ENCODE measurements around the gene RFXANK. TPM values are rescaled to one million over a fixed set of nuclear protein-coding genes. Genes with fewer than 3 reads are reported as not detected.
"Not testable (repeated sequence)": the region's sequence is repeated elsewhere in the genome, so short reads cannot be mapped to it uniquely, and the experiment has no call there.

RFXANK gene
- polyA plus RNA-seq (2013, experiment 1 of 2) = 47.3 TPM
- 54.1 TPM for polyA plus RNA-seq (2013, experiment 2 of 2)

- H3K4me3 ChIP-seq (ENCODE audit: low read length) = peak within 1 kb of the TSS; percentile 85
Observed at GRCh38 chr19:19192078-19192882, at the start of gene RFXANK, which contains the start of gene BORCS8. RFXANK (plus strand) TSS chr19:19192258; CDS start chr19:19193947, 1,689 bp downstream. BORCS8 (minus strand) TSS chr19:19192152; CDS start chr19:19192117, 35 bp downstream.

GRCh38 chr19:19142347-19142746 is 49.7 kb upstream of the RFXANK start:
- H3K9me3 ChIP-seq (ENCODE audit: insufficient read depth, low read depth, low read length) = no peaks in the 10 kb centered on the region
- WGBS = 92% methylated on average over 12 of the region's 12 CpGs
- H3K9ac ChIP-seq (ENCODE audit: low read depth, low read length) = no peak overlapping the region
- H3K27me3 ChIP-seq (ENCODE audit: insufficient read depth, low read length) = peaks cover 5% of the 10 kb centered on the region
- H3K36me3 ChIP-seq (ENCODE audit: insufficient read depth, low read length) = no peaks in the 10 kb centered on the region
- 0 out of 2 replicates have a peak, but pooled peaks cover 3% of the 10 kb centered on the region for H3K4me1 ChIP-seq (ENCODE audit: insufficient read depth, low read length)
- H3K4me3 ChIP-seq (ENCODE audit: low read length) = no peak overlapping the region
- no peak overlapping the region for H3K27ac ChIP-seq (ENCODE audit: low read depth, low read length)

More at GRCh38 chr19:19192078-19192882, at the start of gene RFXANK, which contains the start of gene BORCS8:
- Histone ChIP-seq H3K27me3 (ENCODE audit: insufficient read depth, low read length) (no peaks in the 10 kb centered on the region), H3K36me3 (ENCODE audit: insufficient read depth, low read length) (peaks cover 17% of the 10 kb centered on the region), H3K27ac (ENCODE audit: low read depth, low read length) (peak within 1 kb of the TSS; percentile 96), H3K9me3 (ENCODE audit: insufficient read depth, low read depth, low read length) (no peaks in the 10 kb centered on the region), H3K9ac (ENCODE audit: low read depth, low read length) (peak within 1 kb of the TSS; percentile 88), H3K4me1 (ENCODE audit: insufficient read depth, low read length) (no peaks in the 10 kb centered on the region)
- WGBS = under 1% methylated on average over 49 of the region's 53 CpGs

GRCh38 chr19:19145281-19145680 is 46.8 kb upstream of the RFXANK start:
- H3K9ac ChIP-seq (ENCODE audit: low read depth, low read length) = no peak overlapping the region
- no peaks in the 10 kb centered on the region for H3K4me1 ChIP-seq (ENCODE audit: insufficient read depth, low read length)
- H3K27me3 ChIP-seq (ENCODE audit: insufficient read depth, low read length) = no peaks in the 10 kb centered on the region; the same call in 1 of the 2 replicates
- H3K36me3 ChIP-seq (ENCODE audit: insufficient read depth, low read length) = no peaks in the 10 kb centered on the region
- no peaks in the 10 kb centered on the region for H3K9me3 ChIP-seq (ENCODE audit: insufficient read depth, low read depth, low read length)
- no peak overlapping the region for H3K4me3 ChIP-seq (ENCODE audit: low read length)
- no peak overlapping the region for H3K27ac ChIP-seq (ENCODE audit: low read depth, low read length)
- WGBS = 93% methylated on average over 17 of the region's 17 CpGs

GRCh38 chr19:19145684-19146608 is 46.1 kb upstream of the RFXANK start:
- Histone ChIP-seq H3K4me3 (ENCODE audit: low read length) (no peak overlapping the region; the same call in 1 of the 2 replicates), H3K9ac (ENCODE audit: low read depth, low read length) (no peak overlapping the region), H3K4me1 (ENCODE audit: insufficient read depth, low read length) (no peaks in the 10 kb centered on the region), H3K27me3 (ENCODE audit: insufficient read depth, low read length) (no peaks in the 10 kb centered on the region; the same call in 1 of the 2 replicates), H3K27ac (ENCODE audit: low read depth, low read length) (no peak overlapping the region), H3K9me3 (ENCODE audit: insufficient read depth, low read depth, low read length) (no peaks in the 10 kb centered on the region), H3K36me3 (ENCODE audit: insufficient read depth, low read length) (no peaks in the 10 kb centered on the region)
- WGBS = 51% methylated on average over 47 of the region's 47 CpGs

- no peak overlapping the region for H3K9ac ChIP-seq (ENCODE audit: low read depth, low read length)
- H3K27ac ChIP-seq (ENCODE audit: low read depth, low read length) = no peak overlapping the region
- WGBS = 94% methylated on average over 7 of the region's 7 CpGs
Observed at GRCh38 chr19:19146865-19147264, 45.2 kb upstream of the RFXANK start.

GRCh38 chr19:19147344-19147743 is 44.7 kb upstream of the RFXANK start:
- Histone ChIP-seq H3K36me3 (ENCODE audit: insufficient read depth, low read length) (no peaks in the 10 kb centered on the region), H3K4me1 (ENCODE audit: insufficient read depth, low read length) (no peaks in the 10 kb centered on the region), H3K4me3 (ENCODE audit: low read length) (no peak overlapping the region), H3K9me3 (ENCODE audit: insufficient read depth, low read depth, low read length) (no peaks in the 10 kb centered on the region), H3K9ac (ENCODE audit: low read depth, low read length) (no peak overlapping the region), H3K27me3 (ENCODE audit: insufficient read depth, low read length) (no peaks in the 10 kb centered on the region; the same call in 1 of the 2 replicates), H3K27ac (ENCODE audit: low read depth, low read length) (no peak overlapping the region)
- WGBS = 87% methylated on average over 5 of the region's 5 CpGs

More at GRCh38 chr19:19146865-19147264, 45.2 kb upstream of the RFXANK start:
- no peaks in the 10 kb centered on the region for H3K9me3 ChIP-seq (ENCODE audit: insufficient read depth, low read depth, low read length)
- H3K36me3 ChIP-seq (ENCODE audit: insufficient read depth, low read length) = no peaks in the 10 kb centered on the region
- no peak overlapping the region for H3K4me3 ChIP-seq (ENCODE audit: low read length)
- H3K4me1 ChIP-seq (ENCODE audit: insufficient read depth, low read length) = no peaks in the 10 kb centered on the region
- no peaks in the 10 kb centered on the region; the same call in 1 of the 2 replicates for H3K27me3 ChIP-seq (ENCODE audit: insufficient read depth, low read length)

GRCh38 chr19:19148504-19148903 is 43.6 kb upstream of the RFXANK start:
- H3K27me3 ChIP-seq (ENCODE audit: insufficient read depth, low read length); H3K9me3 ChIP-seq (ENCODE audit: insufficient read depth, low read depth, low read length); H3K4me1 ChIP-seq (ENCODE audit: insufficient read depth, low read length); H3K27ac ChIP-seq (ENCODE audit: low read depth, low read length); H3K9ac ChIP-seq (ENCODE audit: low read depth, low read length); H3K36me3 ChIP-seq (ENCODE audit: insufficient read depth, low read length); H3K4me3 ChIP-seq (ENCODE audit: low read length): not testable (repeated sequence)
- 95% methylated on average over 8 of the region's 8 CpGs for WGBS

GRCh38 chr19:19149435-19149834 is 42.6 kb upstream of the RFXANK start:
- no peaks in the 10 kb centered on the region for H3K36me3 ChIP-seq (ENCODE audit: insufficient read depth, low read length)
- H3K9ac ChIP-seq (ENCODE audit: low read depth, low read length) = no peak overlapping the region
- WGBS = 84% methylated on average over 2 of the region's 2 CpGs
- no peaks in the 10 kb centered on the region for H3K4me1 ChIP-seq (ENCODE audit: insufficient read depth, low read length)
- no peak overlapping the region for H3K4me3 ChIP-seq (ENCODE audit: low read length)
- no peaks in the 10 kb centered on the region for H3K9me3 ChIP-seq (ENCODE audit: insufficient read depth, low read depth, low read length)
- H3K27ac ChIP-seq (ENCODE audit: low read depth, low read length) = no peak overlapping the region
- H3K27me3 ChIP-seq (ENCODE audit: insufficient read depth, low read length) = no peaks in the 10 kb centered on the region

- no peak overlapping the region for H3K9ac ChIP-seq (ENCODE audit: low read depth, low read length)
- no peaks in the 10 kb centered on the region for H3K27me3 ChIP-seq (ENCODE audit: insufficient read depth, low read length)
- no peak overlapping the region for H3K27ac ChIP-seq (ENCODE audit: low read depth, low read length)
- no peaks in the 10 kb centered on the region for H3K4me1 ChIP-seq (ENCODE audit: insufficient read depth, low read length)
- no peaks in the 10 kb centered on the region for H3K9me3 ChIP-seq (ENCODE audit: insufficient read depth, low read depth, low read length)
- no peak overlapping the region for H3K4me3 ChIP-seq (ENCODE audit: low read length)
- H3K36me3 ChIP-seq (ENCODE audit: insufficient read depth, low read length) = no peaks in the 10 kb centered on the region
- WGBS = 84% methylated on average over 11 of the region's 11 CpGs
Observed at GRCh38 chr19:19151418-19151817, 40.6 kb upstream of the RFXANK start.

- no peak overlapping the region for H3K9ac ChIP-seq (ENCODE audit: low read depth, low read length)
- H3K36me3 ChIP-seq (ENCODE audit: insufficient read depth, low read length) = no peaks in the 10 kb centered on the region
- H3K4me1 ChIP-seq (ENCODE audit: insufficient read depth, low read length) = no peaks in the 10 kb centered on the region
- H3K9me3 ChIP-seq (ENCODE audit: insufficient read depth, low read depth, low read length) = no peaks in the 10 kb centered on the region
- WGBS = 89% methylated on average over 13 of the region's 13 CpGs
- H3K27ac ChIP-seq (ENCODE audit: low read depth, low read length) = no peak overlapping the region
- H3K4me3 ChIP-seq (ENCODE audit: low read length) = no peak overlapping the region
- no peaks in the 10 kb centered on the region for H3K27me3 ChIP-seq (ENCODE audit: insufficient read depth, low read length)
Observed at GRCh38 chr19:19152668-19153384, 39.2 kb upstream of the RFXANK start.
